Measurements from ENCODE around the gene POLR2A.

- TF ChIP-seq EZH2 (IDR thresholded peaks at IDR 0.05; ENCODE audit: insufficient read depth, poor library complexity, severe bottlenecking) (no peak), EZH2phosphoT487 (IDR thresholded peaks at IDR 0.05; ENCODE audit: insufficient read depth, low read depth) (no peak)
Observed at GRCh38 chr17:7477392-7478275, 6.5 kb upstream of the POLR2A start.
